HG03064 (cell line): ENCODE data around the gene TMEM260.
A peak's percentile ranks its signal among the peaks of the same experiment; 100 is the strongest.

Experiments used
- ATAC-seq: cut with Tn5 transposase; IDR thresholded peaks from one replicate; pipeline ENCODE4 v1.9.1; 2021; ENCODE audit warnings: low read depth; ENCODE audit not compliant: unreplicated experiment

Gene TMEM260

DNA sequence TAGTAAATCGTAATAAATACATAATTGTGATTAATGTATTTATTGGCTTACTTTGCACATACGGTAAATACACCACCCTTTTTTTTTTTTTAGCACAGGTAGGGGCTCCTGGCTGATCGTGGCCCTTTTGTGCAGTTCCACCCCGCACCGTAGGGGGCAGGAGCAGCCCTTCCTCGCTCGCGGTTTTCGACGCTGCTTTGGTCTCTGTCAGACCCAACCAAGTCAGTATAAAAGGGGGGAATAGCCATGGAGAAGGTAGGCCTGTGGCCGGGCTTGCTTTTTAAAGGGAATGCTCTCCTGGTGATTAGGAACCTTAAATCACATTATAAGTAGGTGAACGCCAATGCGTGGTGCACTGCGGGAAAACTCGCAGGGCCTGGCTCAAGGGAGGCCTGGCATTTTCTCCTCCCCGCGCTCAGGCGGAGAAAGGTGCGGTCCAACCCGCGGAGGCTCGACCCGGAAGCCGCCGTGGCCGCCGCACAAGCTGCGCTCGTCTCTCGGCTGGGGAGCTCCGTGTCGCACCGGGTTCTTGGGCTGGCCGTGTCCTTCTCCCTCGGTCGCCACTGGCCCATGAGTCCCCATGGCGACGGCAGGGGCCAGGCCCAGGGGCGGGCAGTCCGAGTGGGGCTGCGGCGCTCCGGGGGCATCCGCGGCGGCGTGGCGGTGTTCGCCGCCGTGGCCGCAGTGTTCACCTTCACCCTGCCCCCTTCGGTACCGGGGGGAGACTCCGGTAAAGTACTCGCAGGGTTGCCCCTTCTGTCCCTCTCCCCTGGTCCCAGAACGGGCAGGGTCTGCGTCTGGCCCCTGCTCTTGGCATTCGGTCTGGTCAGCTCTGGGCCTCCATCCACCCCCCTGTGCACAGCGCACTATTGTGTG lies at the start of gene TMEM260:
Gene TMEM260, plus strand, starts transcription at position 454 of the 876 bp plus-strand sequence. Its CDS starts 117 bp downstream, at position 571.
- ATAC-seq, result peak; percentile 92

DNA sequence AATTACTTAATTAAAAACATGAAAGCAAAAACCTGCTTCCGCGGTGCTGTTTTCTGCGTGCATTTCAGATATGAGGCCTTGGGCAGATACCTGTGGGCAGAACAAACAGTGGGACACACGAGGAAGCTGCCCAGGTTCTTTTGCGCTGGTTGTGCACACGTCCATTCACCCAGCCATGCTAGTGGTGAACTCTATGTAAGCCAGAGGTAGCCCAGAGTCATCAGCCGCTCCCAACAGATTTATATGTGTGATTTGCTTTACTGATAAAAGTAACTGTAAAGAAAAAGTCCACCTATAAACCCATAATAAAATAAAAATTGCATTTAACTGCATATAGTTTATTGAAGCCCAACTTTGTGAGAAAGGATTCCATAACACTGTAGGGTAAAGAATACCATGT lies 47.1 kb upstream of the TMEM260 start:
- no peak for ATAC-seq

DNA sequence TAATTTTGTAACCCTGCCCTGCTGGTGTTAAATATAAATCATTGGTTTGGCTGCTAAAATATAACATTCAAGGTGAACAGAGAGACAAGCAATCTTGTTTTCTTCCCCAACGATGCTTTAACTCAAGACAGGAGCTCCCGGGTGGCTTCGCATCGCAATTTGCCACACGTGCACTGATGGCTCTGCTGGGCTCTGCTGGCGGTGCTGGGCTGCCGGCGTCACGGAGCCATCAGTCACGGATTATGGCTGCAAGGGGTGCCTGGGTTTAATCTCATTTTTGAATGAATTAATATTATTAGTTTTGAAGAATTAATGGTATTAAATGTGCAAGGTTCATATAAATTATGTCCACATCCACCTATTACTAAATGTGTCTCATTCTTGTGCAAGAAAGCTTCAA lies 44.9 kb upstream of the TMEM260 start:
- no peak for ATAC-seq

DNA sequence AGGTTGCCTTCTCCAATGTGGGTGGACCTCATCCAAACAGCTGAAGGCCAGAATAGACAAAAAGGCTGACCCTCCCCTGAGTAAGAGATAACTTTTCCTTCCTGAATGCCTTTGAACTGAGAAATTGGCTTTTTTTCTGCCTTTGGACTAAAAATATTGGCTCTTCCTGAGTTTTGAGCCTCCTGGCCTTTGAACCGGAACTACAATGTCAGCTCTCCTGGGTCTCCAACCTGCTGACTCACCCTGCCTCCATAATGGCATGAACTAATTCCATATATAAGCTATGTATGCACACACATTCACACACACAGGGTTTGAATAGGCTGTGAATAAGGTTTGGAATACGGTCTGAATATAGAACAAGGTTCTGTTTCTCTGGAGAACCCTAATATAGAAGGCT lies 39.7 kb upstream of the TMEM260 start:
- no peak for ATAC-seq

DNA sequence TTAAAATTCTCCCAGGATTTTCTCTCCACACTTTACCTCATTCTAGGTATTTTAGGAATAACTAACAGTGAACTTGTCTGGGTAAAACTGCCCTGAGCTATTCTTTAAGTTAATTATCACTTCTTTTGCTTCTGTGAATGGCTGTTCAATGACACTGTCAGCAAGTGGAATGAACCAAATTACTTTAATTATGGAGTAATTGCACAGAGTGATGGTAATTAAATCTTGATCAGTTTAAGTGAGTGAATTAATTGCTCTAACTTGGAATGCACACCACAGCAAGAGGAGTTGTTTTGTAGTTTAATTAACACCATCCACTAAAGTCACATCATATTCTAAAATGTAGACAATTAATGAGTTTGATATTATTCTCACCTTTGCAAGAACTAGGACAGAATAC lies 36.2 kb upstream of the TMEM260 start:
- no peak for ATAC-seq

DNA sequence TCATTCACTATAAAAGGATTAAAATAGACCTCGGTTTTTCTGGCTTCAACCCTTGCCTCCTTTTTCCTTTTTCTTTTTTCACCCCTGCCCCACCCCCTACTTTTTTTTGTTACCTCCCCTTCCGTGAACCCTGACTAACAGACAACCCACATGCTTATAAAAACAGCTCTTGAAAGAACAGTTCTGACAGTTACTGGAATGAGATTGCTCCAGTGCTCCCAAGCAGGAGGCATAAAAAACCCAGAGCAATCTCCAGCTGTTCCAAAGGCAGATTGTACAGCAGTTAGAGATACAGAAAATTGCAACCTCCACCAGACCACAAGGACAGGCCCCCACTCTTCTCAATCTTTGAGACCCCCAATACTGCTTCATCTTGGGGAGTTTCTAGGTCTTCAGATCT lies 29.9 kb upstream of the TMEM260 start:
- no peak for ATAC-seq

DNA sequence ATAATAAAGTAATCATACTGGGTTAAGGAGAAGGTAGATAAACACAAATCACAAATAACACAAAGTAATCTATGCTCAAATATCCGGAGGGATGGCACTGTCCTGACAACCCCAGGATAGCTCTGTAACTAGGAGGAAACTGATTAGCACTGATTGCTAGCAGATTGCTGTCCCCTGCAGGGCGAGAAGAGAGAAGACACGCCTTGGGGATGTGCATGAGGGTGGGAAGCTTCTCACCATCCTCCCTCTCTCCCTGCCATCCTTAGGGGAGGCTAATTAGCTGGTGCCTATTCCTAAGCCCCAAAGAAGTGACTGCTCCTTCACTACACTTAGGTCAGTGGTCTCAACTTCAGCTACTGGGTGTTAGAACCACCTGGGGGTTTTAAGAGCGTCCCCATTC lies 27.0 kb upstream of the TMEM260 start:
- ATAC-seq, result no peak

DNA sequence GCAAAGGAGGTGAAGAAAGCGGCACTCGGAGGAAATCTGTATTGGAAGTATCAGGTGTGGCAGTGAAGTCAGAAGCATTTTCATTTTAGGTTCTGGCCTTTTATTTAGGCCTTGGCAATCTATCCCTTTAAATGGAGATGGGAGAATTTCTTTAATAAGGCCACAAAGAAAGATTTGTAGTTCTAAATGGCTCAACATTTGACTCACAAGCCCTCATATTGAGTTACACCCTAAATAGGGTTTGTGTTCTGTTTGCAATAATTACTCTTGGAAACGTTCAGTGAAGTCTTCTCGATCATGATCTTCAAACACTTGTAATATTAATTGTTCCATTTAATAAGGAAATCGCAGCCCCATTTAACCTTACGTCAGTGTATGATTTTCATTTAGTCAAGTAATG lies 25.3 kb upstream of the TMEM260 start:
- no peak for ATAC-seq

DNA sequence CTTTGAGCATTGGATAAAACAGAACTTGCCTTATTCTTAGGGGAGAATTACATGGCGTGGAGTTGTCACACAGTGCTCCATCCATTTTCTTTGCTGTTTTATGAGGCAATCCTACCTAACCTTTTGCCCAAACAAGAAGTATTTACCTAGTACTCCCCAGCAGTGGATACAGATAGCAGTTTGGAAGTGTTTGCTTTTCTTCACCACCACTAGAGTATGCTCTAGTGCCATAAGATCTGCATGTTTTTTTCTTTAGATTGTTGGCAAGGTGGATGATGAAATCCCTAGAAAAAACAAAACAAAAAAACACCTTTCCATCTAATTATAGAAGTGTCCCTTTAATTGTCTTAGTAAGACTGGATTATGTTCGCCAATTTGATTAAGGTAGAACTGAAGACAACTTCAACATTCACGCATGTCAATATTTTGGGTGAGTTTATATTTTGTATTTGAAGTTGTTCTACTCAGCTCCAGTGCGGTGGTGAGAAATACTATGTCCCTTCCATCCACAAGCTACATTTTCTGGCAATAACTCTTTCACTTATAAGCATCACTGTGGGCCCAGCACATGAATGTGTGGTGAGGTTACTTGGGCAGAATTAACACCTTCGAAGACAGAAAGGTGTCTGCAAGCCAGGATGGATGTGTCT lies 23.6 kb upstream of the TMEM260 start:
- ATAC-seq, result no peak

DNA sequence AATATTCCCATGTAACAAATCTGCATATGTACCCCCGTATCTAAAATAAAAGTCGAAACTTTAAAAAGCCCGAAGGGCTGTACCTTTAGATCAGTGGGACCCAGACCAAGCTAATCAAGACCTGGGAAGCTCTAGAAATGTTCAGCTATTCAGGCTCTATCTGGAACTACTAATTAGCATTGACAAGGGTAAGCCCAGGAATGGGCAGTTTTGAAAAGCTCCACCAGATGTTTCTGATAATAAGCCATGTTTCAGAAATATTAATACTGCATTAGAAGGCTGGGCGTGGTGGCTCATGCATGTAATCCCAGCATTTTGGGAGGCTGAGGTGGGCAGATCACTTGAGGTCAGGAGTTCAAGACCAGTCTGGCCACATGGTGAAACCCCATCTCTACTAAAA lies 20.4 kb upstream of the TMEM260 start:
- no peak for ATAC-seq

DNA sequence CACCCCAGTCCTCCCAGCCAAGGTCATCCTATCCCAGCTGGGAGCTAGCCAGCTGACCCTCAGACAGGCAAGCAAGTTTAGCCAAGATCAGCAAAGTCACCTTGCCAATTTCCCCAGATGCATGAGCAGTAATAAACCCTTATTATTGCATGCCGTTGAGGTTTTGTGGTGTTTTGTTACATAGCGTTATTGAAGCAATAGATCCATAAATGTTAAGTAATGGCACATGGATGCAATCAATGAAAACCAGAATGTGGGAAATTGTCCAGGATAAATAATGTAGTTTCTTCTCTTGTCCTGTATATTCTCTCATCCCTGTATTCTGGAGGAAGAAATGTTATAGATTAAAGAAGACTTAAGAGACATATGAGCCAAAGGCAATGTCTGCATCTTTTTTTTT lies 18.0 kb upstream of the TMEM260 start:
- ATAC-seq, result no peak

DNA sequence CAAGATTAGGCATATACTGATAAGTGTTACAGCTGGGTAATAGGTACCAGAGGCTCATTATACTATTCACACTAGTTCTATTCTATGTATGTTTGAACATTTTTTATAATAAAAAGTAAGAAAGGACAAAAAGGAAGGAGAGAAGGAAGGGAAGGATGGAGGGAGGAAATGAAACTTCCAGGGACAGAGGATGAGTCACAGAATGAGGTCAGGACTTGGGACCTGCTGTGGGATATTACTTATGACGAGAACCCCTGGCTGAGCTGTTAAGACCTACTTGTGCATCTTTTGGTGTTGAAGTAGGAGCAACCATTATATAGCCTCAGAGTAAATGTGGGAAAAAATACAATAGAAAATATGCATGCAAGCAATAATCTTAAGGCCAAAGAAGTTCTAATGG lies 16.7 kb upstream of the TMEM260 start:
- ATAC-seq, result no peak

DNA sequence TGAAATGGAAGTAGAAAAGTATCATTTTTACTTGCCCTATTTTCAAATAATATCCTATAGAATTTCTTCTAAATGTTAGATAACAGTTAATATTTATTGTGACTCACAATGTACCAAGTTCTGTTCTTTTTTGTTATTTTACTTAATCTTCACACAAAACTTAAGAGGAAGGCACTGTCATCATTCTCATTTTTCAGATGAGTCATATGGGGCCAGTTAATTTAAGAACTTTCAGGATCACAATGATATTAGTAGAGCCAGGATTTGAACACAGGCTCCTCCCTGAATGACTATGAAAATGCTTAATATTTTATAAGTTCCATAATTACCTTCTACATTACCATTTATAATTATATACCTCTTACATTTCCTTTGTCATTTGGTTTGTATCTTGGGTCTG lies 10.4 kb upstream of the TMEM260 start:
- no peak for ATAC-seq

DNA sequence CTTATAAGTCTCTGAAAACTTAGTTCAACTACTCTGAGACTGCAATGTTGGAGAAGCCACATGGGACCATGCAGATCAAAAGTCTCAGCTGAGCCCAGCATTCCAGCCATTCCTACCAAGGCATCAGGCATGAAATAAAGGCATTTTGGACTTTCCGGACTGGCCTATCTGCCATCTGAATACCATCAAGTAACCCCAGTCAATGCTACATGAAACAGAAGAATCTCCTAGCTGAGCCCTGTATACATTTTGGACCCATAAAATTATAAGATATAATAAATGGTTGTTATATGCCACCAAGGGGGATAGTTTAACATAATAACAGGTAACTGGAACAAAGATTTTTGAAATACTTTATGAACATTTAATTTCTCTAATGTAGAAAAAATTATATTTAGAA lies 9.3 kb upstream of the TMEM260 start:
- ATAC-seq, result no peak

DNA sequence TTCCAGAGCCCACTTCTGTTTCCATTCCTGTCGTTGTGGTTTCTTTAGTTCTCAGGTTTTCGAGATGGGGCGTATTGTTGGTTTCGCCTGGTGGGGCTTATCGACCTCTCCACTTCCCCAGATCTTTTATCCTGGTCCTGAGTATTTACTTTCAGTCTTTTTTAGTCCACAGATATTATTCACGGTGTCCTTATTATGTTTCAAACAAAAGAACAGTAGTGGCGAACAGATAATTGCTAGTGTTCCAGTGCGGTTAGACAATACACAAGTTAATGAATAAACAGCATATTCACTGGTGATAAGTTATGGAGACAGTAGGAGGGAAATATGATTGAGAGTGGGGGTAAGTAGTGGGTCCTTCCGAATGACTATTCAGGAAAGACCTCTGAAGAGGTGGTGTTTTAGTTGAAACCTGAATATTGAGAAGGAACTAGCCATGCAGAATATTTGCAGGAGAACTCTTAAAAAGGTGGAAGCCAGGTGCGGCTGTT lies 668 bp downstream of the TMEM260 start:
- peak; percentile 7 for ATAC-seq

DNA sequence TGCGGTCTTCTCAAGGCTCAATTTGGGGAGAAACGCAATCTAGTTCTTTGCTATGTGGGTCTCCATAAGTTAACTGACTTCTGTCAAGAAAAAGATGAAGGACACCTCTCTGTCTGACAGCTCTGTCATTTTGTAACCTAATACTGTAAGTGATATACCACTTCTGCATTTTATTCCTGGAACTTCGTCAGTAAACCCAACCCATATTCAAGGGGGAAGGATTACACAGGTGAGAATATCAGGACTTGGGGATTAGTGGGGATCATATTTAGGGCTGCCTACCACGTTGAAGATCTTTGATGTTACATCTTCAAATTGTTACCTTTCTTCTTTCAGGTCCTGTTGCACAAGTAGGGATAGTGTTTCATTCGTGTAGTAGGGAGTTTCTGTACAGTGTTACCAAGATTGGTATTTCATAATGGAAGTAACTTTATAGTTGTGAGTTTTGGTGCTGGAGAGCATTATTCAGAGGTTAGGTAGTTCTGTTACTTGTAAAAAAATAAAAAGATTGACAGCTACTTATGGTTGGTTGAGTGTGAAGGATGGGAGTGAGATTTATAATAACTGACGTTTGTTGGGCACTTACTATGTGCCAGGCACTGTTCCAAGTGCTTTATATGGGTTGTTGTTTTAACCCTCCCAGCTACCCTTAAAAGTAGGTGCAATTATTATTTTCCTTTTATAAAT lies 1.6 kb downstream of the TMEM260 start:
- ATAC-seq, result no peak

DNA sequence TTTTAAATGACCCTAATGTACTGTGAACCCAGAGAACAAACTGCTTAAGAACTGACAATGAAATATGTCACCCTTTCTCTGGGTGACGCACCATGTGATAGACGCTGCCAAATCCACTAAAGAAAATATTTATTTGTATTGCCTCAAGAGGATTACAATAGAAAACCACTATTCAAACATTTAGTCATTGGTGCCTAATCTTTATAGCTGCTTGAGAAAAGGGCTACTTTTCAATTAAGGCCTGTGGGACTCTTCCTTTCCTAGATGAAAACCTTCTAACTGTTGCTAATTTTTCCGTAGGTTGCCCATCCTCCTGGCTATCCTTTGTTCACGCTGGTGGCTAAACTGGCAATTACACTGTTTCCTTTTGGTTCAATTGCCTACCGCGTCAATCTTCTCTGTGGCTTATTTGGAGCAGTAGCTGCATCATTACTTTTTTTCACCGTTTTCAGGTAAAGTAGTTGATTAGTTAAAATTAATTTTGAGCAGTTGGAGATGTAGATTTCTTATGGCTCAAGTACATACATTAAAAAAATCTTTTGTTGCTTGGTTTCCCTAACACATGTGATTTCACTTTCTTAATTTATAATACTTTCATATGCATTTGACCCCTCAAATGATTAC lies 6.0 kb downstream of the TMEM260 start:
- ATAC-seq, result no peak

DNA sequence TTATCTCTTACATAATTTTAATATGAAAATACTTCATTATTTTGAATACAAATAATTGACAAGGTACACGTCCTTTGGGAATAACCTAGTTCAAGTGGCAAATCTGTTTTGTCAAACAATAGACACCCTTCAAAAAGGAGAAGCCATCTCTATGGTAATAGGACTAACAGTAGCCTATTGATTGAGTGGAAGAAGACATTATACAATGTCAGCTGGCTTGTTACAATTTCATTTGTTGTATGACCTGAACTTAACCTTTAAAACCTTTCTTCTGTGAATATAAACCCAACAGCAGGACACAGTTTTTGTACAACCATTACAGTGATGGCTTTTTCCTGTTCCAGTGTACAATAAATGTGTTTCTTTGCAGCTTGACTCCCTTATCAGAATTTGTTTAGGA lies 8.1 kb downstream of the TMEM260 start:
- no peak for ATAC-seq

DNA sequence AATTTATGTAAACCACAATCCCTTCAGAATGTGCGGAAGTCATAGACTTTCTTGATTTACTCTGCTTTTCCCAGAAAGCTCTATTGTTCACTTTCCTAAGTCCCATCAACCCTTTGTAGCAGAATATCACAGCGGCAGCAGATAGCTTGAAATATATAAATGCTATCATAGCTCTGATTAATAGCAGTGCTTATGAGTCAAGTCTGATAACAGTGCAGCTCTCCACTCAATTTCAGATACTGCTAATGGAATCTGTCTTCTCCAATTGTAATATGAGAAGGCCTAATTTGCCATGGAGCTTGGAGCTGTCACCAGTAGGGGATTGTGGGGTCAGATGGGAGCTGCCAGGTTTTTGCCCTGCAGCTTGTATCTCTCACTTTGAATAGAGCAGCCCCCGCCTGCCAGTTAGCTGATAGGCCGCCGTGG lies 10.9 kb downstream of the TMEM260 start:
- ATAC-seq, result no peak

DNA sequence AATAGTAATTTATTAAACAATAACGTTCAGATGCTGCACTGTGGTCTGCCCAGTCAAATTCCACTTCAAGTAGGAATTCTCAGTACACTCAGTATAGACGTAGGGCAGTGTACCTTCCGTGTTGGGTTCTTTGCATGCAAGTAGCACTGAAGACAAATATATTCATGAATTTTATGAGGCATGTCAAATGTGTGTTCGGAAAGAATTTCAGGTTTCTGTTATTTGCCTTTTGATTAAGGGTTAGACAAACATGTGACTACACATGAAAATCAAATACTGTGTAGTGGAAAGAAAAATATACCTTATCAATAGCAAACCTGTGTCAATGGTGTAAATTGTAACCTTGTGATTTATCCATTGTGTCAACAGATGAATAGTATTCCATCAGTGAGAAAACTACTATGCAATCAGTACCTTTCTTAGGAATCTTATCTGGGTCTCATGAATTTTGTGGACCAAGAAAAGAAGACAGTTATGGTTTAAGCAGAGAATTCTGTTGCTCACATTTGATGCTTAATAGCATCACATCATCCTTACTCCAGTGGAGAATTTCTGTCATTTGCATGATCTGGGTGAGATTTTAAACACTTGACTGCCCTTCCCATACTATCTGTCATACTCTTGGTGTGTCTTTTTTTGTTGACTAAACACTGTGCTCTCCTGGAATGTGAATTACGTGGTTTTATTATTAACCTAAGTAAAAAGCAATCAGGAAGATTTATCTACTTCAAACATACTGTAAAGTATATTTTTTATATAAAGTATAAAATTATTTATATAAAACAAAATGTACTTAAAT lies 13.3 kb downstream of the TMEM260 start:
- no peak for ATAC-seq
